HG02970 (cell line): ENCODE data around the gene LCLAT1.
"Not testable (repeated sequence)": the region's sequence is repeated elsewhere in the genome, so short reads cannot be mapped to it uniquely, and the experiment has no call there.

ENCODE experiments used
- ATAC-seq: cut with Tn5 transposase; IDR thresholded peaks from one replicate; pipeline ENCODE4 v1.9.1; 2021; ENCODE audit warnings: mild to moderate bottlenecking, moderate library complexity, moderate number of reproducible peaks; ENCODE audit not compliant: unreplicated experiment, low FRiP score

LCLAT1 gene

DNA sequence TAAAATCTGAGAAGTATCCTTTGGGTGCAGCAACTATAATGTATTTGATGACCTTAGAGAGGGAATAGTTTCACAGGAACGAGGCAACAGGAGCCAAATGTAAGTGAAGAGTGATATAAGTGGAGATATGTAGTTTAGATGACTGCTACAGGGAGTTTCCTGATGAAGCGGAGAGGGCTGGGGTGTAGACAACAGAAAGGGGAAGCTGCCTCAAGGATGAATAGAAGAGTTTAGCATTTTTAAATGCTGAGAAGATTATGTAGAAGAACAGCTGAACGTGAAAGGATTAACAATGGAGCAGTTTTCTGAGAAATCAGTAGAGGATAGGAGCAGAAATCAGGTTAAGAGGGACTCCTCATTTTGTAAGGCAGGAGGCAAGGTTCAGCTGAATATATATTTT is 133.3 kb downstream of the LCLAT1 start:
- no peak for ATAC-seq

DNA sequence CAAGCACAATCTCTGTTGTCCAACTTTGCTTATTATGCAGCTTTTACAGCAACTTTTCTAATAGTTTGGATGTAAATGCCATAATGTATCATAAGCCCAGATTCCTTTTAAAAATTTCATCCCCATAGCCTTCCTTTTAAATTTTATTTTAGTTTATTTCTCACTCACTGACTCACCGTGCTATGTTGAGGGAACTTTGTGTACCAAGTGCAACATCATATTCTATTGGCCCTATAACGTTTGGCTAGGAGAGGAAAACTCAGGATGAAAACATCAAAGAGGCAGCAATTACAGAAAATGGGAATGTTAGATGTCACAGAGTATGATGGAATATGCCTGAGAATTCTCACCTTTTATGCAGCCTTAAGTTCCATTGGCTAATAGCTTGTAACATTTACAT is 135.5 kb downstream of the LCLAT1 start:
- ATAC-seq, result no peak

DNA sequence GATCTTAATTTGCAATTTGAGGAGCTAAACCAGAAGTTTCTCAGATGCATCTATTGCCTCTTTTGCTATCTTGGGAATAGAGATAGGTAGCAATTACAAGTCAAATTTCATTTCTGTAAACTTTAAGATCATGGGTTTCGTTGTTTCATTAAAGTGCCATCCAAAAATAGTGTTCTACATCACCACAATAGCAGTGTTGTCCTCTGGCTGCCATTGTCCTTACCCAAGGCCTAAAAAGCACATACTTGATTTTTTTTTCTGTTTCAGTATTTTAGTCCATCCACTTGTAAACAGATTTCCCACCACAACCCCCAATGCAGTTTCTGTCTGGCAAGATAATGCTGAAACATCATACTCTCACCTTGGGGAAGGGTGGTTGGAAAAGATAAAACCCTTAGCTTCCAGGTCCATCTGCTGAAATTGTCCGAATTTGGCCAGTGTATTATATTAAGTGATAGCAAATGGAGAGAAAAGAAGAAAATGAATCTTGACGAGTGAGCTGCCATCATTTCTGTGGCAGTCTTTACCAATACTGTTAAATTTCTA is 136.2 kb downstream of the LCLAT1 start:
- no peak for ATAC-seq

DNA sequence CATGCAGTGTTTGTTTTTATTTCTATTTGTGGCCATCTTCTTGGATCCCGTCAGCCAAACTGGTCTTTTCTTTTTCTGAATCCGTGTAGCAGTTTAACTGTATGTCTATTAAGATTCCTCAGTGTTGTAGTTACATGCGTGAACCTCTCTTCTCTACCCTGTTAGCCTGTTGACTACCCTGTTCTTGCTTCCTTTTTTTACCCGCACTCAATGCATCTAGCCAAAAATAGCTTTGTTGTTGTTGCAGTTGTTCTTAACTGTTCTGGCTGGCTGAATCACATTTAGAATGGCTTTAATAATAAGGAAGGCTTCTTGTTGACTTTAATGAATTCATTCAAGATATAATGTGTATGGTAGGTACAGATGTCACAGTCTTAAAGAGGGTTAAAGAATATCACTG is 137.1 kb downstream of the LCLAT1 start:
- ATAC-seq, result no peak

DNA sequence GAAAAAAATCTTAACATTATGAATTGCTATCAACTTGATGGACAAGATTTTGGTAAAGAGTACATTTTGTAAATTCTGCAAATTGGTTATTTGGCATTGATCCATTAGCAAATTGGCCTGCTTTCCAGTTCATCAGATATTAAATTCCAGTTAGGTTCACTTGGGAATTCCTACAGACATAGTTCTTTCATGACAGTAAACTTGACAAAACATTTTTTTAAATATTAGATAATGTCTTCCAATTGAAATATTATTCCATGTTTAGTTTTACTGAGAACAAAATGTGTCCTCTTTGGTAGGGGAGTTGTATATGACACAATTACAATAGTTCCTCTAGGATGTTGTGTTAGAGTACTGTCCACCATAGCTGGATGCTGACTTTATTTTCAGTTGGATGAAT is 141.9 kb downstream of the LCLAT1 start:
- ATAC-seq, result no peak

DNA sequence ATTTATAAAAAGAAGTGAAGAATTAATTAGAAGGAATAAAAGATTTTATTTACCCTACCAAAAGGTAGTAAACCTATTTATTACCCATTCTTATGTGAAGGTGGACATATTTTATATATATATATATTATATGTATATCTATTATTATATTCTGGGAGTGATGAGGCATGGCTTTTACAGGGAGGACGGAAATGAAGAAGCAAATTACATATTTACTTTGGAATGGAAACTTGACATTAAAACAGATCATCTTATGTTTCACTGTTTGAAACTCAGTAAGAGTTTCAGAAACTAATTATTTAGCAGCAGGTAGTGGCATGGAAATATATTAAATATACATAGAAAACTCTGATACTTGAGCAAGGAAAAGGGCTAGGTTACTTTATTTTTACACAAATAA is 143.4 kb downstream of the LCLAT1 start:
- no peak for ATAC-seq

DNA sequence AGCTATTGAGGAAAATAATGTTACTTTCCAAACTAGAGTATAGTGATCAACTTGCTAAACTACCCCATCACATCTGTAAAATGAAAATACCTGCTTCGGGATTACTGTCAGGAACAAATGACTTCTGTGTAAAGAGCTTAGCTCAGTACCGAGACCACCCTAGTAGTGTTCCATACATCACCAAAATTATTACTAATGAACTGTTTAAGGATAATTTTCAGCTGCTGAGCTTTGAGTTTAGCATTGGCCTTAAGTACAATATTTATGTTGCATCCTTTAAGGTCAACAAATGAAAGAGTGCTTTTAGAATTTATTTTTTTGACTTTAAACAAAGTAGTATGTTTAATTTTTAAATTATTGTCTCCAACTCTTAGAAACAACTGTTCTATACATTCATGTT is 144.1 kb downstream of the LCLAT1 start:
- no peak for ATAC-seq

DNA sequence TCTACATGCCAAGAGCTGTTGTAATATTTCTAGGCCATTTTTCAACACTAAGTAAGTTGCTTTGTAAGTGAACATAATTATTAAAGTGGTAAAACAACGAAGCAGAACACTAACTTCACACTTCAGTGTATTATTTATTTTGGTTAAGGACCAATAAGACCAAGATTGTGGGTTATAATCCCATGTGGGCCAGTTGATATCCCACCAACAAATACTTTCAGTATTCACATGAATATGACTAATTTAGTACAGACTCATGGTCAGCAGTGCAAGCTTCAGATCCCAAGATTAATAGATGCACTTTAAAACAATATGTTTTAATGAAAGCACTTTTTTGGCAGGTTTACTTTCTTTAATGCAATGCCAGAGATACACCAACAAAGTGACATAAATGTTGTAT is 154.3 kb downstream of the LCLAT1 start:
- no peak for ATAC-seq

DNA sequence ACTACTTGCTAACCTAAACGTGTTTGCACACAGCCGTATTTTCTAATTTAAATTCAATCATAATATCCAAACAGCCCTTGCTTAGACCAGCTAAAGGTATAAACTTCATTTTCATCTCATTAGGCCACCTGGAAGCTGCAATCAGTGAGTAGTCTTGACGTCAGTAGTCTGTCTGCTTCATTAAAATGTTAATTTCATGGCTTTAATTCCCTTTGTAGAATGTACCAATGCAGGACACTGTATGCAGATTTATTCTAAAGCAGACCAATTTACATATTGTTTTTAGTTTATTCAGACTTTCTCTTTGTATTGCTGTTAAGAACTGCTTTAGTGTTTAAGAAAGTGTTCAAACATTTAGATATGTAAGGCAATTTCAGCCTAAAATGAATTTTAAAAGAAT is 158.2 kb downstream of the LCLAT1 start:
- ATAC-seq, result no peak

DNA sequence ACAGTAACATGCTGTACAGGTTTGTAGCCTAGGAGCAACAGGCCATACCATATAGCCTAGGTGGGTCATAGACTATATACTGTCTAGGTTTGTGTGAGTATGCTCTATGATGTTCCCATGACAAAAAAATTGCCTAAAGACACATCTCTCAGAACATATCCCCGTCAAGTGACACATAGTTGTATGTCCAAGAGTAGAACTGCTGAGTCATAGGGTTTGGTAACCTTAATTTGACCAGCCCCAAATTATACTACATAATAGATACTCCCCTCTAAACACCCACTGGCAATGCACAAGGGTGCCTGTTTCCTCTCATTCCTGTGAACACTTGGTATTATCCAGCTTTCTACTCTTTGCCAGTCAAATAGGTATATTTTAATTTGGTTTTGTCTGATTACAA is 161.6 kb downstream of the LCLAT1 start:
- ATAC-seq, result no peak

DNA sequence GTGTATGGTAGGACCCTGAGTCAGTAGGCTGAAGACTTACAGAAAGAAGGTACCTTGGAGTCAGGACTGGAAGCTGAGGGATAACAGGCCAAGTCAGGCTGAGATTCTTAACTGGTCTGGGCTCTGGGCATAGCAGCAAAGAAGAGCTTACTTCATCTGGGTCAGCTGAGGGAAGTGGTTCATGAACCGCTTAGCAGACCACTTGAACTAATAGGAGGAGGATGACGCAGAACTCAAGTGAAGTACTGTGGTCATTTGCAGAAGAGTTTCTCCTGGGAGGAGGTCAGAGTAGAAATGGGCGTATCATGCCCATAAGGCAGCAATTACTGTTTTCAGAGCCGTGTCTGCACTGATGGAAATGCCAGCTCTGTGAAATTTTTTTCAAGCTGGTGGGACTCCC is 164.5 kb downstream of the LCLAT1 start:
- no peak for ATAC-seq

DNA sequence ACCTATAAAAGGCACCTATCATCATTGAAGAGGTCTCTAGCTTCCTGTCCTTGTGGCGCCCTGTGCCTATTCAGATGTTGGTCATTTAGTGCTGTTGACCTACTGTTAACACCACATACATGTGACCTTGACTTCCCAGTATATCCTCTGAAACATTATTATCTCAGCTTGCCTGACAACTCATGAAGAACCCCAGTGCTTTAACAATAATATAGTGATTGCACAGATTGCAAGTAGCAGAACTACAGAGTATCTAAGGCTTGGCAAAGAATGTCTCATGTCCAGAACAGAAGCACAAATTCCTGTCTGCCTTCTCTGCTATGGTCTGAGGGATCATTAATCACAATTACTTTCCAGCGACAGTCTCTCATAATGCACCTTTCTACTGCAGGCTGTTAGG is 165.3 kb downstream of the LCLAT1 start:
- no peak for ATAC-seq

DNA sequence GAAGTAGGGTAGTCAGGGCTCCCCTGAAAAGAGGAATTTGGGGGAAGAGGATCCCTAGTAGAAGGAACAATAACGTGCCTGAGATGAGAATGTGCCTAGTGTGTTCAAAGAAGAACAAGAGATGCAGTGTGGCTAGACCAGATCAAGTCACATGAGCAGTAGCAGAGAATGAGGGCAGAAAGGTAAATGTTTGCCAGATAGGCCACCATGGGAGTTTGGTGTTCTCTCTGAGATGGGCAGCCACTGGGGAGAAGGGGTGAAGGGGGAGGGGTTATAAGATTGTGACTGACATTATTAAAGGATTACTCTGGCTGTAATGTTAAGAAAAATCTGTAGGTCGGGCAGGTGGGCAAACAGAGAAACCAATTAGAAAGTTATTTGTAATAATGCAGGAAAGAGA is 166.0 kb downstream of the LCLAT1 start:
- ATAC-seq, result no peak

DNA sequence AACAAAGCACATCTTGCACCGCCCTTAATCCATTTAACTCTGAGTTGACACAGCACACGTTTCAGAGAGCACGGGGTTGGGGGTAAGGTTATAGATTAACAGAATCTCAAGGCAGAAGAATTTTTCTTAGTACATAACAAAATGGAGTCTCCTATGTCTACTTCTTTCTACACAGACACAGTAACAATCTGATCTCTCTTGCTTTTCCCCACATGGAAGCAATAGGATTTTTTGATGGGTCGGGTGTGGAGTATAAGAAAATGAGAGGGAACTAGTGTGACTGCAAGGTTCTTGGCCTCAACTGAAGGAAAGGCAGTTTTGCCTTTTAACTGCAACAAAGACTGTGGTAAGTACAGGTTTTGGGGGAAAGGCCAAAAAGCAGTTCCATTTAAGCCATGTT is 167.2 kb downstream of the LCLAT1 start:
- not testable (repeated sequence) for ATAC-seq

DNA sequence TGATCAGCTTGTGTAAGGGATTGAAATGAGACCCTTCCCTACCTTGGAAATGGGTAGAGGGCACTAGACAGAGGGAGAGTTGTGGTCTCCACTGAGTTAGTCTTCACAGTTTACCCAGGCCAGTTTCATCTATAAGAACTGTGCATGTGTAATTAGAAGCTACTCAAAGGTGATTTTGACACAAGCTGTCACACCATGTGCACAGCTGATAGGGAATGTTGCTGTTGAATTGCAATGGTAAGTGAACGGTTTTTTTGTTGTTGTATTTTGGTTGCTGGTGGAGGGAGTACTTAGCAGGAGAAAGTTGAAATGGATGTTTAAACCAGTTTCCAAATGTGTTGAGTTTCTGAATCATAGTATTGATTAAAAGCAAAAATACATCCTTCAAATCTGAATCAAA is 168.9 kb downstream of the LCLAT1 start:
- no peak for ATAC-seq

DNA sequence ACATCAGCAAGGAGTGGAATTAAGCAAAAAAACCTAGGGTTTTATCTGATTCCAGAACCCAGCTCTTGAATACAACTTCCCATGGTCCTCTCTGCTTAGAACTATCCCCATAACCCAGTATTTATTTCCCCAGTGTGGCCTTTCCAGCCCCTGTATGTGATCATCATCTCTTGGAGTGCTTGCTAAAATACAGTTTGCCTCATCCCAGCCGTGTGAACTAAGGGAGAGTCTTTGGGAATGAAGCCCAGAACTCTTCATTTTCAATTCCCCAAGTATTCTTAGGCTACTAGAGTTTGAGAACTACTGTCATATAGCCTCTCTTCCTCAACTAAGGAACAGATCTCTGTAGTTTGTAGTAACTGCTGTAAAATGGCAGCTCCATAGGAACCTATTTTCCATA is 173.1 kb downstream of the LCLAT1 start:
- no peak for ATAC-seq

DNA sequence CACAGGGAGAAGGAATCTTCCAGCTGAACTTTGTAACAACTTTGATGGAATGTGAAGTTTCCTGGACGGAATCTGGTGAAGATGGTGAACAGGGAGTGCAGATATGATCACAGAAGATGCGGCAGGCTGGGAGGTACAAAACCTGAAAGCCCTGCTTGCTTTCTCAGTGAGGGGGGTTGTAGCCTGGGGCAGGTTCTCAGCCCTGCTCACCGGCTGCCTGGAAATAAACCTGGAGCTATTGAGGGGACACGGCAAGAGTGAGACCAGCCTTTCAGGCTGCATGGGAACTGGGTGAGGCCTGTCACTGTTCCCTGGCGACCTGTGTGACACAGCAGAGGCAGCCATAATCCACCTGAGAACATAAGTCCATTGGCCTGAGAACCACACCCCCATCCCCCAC is 174.8 kb downstream of the LCLAT1 start:
- ATAC-seq, result no peak

DNA sequence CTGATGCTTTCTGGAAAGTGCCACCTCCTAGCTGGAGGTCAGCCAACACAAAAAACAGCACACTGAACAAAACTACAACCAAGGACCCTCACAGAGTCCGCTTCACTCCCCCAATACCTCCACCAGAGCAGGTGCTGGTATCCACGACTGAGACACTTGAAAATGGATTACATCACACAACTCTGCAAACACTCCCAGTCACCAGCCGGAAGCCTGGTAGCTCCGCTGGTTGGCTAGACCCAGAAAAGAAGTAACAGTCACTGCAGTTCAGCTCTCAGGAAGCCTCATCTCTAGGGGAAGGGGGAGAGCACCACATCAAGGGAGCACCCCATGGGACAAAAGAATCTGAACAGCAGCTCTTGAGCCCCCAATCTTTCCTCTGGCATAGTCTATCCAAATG is 175.4 kb downstream of the LCLAT1 start:
- no peak for ATAC-seq

DNA sequence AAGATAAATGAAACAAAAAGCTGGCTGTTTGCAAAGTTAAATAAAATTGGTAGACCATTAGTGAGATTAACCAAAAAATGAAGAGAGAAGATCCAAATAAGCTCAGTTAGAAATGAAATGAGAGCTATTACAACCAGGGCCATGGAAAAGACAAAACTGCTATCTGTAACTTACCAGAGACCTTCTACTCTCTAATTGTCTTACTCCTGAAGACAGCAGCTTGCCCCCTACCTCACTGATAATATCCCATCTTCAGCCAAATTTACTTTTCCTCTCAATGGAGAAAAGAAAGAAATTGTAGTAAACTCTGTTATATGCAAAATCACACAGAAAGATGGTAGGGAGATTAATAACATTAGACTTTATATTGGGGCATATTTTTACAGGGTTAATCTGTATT is 178.2 kb downstream of the LCLAT1 start:
- no peak for ATAC-seq

DNA sequence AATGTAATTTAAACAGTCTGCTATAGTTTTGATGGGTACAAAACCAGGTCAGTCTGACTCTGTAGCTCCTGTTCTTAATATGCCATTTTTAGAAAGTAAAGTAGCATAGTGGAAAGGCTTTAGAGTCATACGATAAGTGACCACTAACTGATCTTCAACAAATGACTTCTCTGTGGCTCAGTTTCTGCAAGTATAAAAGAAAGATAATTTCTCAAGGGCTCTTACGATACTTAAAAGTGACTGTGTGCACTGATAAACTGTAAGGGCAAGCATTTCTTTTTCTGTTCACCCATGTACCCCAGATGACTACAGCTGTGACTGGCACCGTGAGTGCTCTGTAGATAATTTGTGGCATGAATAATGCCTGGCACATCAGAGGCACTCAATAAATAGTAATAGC is 178.7 kb downstream of the LCLAT1 start:
- no peak for ATAC-seq

DNA sequence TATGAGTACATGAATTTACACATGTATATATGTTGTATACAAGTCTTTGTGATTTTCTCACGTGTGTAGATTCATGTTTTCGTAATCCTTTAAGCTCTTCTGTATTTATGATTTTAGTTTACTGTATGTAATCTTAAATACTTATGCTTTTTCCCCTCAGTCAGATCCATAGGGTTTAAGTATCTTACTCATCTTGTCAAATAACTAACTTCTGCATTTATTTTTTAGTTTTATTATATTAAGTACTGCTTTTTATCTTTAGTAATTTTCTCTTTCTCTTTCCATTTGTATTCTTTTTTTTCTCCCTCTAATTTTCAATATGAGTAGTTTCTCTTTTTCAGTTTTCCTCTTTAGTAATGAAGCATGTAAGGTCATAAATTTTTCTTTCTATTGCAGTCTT is 179.4 kb downstream of the LCLAT1 start:
- ATAC-seq, result no peak

DNA sequence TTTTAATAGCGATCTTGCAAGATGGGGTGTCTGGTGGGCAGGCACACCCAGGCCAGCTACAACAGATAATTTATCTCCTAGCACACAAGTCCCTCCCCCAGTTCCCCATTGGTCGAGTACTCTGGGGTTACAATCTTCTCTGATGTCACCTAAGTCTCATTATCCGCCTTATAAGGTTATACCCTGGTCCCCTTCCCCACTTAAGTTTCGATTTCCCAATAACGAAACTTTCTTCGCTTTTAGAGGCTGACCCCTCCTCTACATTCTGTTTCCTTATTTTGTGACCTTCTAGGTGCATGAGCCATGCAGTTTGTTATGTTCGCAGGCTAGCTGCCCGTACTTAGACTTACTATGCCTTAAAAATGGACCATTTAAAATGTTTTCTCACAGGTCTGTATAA is 180.1 kb downstream of the LCLAT1 start:
- ATAC-seq, result no peak

DNA sequence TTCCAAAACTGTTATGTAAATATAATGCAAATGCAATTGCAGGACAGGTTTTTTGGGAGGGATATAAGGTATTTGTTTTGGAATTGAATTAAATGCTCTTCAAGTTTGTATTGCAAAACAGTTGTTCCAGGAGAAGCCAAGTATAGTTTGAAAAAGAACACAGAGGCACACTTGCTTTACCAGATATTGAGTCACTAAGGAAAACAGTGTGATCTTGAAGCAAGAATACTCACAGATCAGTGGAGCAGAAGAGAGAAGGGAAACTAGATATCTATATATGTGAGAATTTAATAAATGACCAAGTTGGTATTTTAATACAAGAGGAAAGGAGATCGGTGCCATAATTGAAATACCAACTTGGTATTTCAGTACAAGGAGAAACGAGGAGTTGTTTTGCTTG is 181.3 kb downstream of the LCLAT1 start:
- ATAC-seq, result no peak
